Measurements from ENCODE around the gene DEPDC5.

DEPDC5 gene

GRCh38 chr22:31925056-31925455, 171.2 kb downstream of the DEPDC5 start:
- DNase-seq (ENCODE audit: low read depth): no peak

- no peak for DNase-seq (ENCODE audit: low read depth)
These were observed 172.2 kb downstream of the DEPDC5 start for GRCh38 chr22:31926024-31926423.

- DNase-seq (ENCODE audit: low read depth): no peak
These were observed 173.2 kb downstream of the DEPDC5 start for GRCh38 chr22:31926969-31927368.

GRCh38 chr22:31927562-31927961, 173.7 kb downstream of the DEPDC5 start:
- no peak for DNase-seq (ENCODE audit: low read depth)

- DNase-seq (ENCODE audit: low read depth): no peak
These were observed 175.5 kb downstream of the DEPDC5 start for GRCh38 chr22:31929167-31929930.

- no peak for DNase-seq (ENCODE audit: low read depth)
These were observed 179.0 kb downstream of the DEPDC5 start for GRCh38 chr22:31932863-31933262.

GRCh38 chr22:31933406-31933805, 179.6 kb downstream of the DEPDC5 start:
- DNase-seq (ENCODE audit: low read depth): no peak

- no peak for DNase-seq (ENCODE audit: low read depth)
These were observed 180.1 kb downstream of the DEPDC5 start for GRCh38 chr22:31933816-31934482.

GRCh38 chr22:31935961-31936635, 182.3 kb downstream of the DEPDC5 start:
- no peak for DNase-seq (ENCODE audit: low read depth)

- DNase-seq (ENCODE audit: low read depth): no peak
These were observed 183.5 kb downstream of the DEPDC5 start for GRCh38 chr22:31937341-31937740.

- no peak for DNase-seq (ENCODE audit: low read depth)
These were observed 184.5 kb downstream of the DEPDC5 start for GRCh38 chr22:31938296-31938695.

- no peak for DNase-seq (ENCODE audit: low read depth)
These were observed 186.7 kb downstream of the DEPDC5 start for GRCh38 chr22:31940506-31940905.

GRCh38 chr22:31942091-31942490, 188.3 kb downstream of the DEPDC5 start:
- DNase-seq (ENCODE audit: low read depth): no peak

- no peak for DNase-seq (ENCODE audit: low read depth)
These were observed 189.6 kb downstream of the DEPDC5 start for GRCh38 chr22:31943206-31943977.

GRCh38 chr22:31943978-31944699, 190.3 kb downstream of the DEPDC5 start, which contains the start of gene YWHAH:
YWHAH (plus strand) TSS chr22:31944535; CDS start chr22:31944734, 199 bp downstream.
- DNase-seq (ENCODE audit: low read depth): peak; percentile 82

GRCh38 chr22:31944700-31945442, 191.1 kb downstream of the DEPDC5 start:
- no peak for DNase-seq (ENCODE audit: low read depth)

- no peak for DNase-seq (ENCODE audit: low read depth)
These were observed 191.6 kb downstream of the DEPDC5 start for GRCh38 chr22:31945443-31945855.

- no peak for DNase-seq (ENCODE audit: low read depth)
These were observed 192.3 kb downstream of the DEPDC5 start for GRCh38 chr22:31945971-31946680.

- no peak for DNase-seq (ENCODE audit: low read depth)
These were observed 193.5 kb downstream of the DEPDC5 start for GRCh38 chr22:31947296-31947695.

- DNase-seq (ENCODE audit: low read depth): no peak
These were observed 194.2 kb downstream of the DEPDC5 start for GRCh38 chr22:31948002-31948401.
